Epithelial cell of proximal tubule (primary cell): Measurements from ENCODE around the gene SEPSECS. TPM values are rescaled to one million over a fixed set of nuclear protein-coding genes. Genes with fewer than 3 reads are reported as not detected.
"Not testable (repeated sequence)": the region's sequence is repeated elsewhere in the genome, so short reads cannot be mapped to it uniquely, and the experiment has no call there.

Experiments
- DNase-seq: peaks from one replicate; pipeline ENCODE4 v3.0.0-alpha.2; 2011; ENCODE audit warnings: low read depth
- H3K4me3 ChIP-seq: 2 replicates; pipeline ENCODE4 v1.5.1; 2011; ENCODE audit warnings: low read depth, mild to moderate bottlenecking, low read length
- total RNA-seq: library from RNA; depleted of rRNA; stranded (reverse); fragments of >200 nt; gene quantifications from 2 replicates; pipeline ENCODE4 v1.2.3, GENCODE V29; 2015
- TF ChIP-seq, protein P1 (sequence below): conservative IDR thresholded peaks from 2 replicates; pipeline ENCODE4 v1.5.1; 2012; ENCODE audit warnings: low read depth, mild to moderate bottlenecking, low read length

The SEPSECS gene
- total RNA-seq, 1 donor from 2014 or later, result 4.3 TPM

DNA sequence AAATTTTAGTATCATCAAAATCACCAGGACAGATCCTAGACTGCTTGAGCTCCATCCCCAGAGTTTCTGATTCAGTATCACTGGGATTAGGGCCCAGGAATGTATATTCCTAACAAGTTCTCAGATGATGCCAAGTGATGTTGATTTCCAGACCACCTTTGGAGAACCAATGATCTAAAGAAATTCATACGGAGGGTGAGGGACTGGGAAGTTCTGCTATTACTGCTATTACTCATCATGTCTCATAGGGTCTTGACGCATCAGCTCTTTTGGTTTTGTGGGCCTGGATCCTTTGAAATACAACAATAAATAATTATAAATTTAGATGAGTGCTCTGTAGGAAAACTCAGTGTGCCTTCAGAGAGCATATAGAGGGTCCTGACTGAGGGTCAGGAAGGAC lies 69.7 kb downstream of the SEPSECS start:
- no peak overlapping the region for H3K4me3 ChIP-seq
- TF ChIP-seq, protein P1, sequence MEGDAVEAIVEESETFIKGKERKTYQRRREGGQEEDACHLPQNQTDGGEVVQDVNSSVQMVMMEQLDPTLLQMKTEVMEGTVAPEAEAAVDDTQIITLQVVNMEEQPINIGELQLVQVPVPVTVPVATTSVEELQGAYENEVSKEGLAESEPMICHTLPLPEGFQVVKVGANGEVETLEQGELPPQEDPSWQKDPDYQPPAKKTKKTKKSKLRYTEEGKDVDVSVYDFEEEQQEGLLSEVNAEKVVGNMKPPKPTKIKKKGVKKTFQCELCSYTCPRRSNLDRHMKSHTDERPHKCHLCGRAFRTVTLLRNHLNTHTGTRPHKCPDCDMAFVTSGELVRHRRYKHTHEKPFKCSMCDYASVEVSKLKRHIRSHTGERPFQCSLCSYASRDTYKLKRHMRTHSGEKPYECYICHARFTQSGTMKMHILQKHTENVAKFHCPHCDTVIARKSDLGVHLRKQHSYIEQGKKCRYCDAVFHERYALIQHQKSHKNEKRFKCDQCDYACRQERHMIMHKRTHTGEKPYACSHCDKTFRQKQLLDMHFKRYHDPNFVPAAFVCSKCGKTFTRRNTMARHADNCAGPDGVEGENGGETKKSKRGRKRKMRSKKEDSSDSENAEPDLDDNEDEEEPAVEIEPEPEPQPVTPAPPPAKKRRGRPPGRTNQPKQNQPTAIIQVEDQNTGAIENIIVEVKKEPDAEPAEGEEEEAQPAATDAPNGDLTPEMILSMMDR, result no peak
- DNase-seq, result no peak

DNA sequence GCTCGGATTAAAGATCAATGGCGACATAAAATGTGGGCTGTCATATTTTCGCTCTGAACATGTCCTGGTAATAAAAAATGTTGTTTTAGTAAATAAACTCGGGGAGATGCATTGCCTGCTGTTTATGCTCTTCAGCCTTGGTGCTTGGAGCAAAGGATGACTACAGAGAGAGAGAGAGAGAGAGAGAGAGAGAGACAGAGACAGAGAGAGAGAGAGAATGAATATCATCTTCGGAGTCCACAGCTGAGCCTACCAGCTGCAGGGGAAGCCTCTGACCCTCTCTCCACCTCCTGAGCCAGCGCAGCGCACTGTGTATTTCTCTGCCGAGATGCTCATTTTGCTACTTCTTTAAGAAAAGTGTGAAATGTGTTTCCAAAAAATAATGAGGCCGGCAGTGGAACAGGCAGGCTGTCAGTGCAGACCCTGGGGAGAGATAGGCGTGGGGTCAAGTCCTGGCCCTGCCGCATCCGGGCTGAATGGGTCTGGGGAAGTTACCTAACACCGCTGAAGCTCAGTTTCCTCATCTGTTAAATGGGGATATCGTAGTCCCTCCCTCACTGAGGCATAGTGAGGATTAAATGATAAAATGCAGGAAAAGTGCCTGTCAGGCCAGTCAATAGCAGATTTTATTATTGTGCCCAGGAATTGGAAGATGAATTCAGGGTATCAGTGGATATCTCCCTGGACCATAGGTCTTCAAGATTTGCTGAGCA lies 71.0 kb downstream of the SEPSECS start:
- H3K4me3 ChIP-seq, result no peak overlapping the region
- no peak for DNase-seq
- TF ChIP-seq, protein P1, result no peak

DNA sequence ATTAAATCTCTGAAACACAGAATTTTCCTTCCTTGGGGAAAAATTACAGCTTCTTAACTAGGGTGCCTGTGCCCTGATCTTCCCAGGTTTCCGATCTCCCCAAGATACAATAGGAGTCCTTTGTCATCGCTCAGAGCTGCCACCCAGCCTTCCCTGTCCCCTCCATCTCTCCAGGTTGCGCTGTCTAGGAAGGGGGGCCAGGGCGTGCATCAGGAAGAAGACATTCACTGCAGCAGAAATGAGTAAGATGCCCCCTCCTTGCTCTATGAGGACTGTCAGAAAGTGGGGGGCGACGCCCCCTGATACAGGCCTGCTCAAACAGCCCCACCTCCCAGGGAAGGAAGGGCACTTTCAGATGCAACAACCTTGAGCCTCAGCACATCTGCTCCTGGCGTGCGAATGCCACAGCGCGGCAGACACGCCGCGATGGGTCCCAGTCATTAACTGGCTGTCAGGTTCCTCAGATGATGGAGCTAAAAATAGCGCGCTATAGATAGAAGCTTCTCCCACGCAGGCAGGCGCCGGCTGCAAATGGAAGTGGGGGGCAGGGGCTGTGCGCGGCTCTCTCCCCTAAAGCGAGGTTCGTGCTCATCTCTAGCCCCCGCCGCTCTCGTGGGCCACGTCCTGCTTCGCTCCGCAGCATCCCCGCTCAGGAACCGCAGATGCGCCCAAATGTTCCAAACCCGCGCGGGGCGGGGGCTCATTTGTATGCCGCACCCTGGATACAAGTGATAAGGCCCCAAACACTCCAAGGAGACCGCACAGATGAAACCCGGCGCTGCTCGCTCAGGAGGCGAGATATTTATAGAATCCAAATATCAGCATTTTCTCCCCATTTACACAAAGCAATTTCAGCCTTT lies 71.9 kb downstream of the SEPSECS start:
- H3K4me3 ChIP-seq, result no peak overlapping the region
- TF ChIP-seq, protein P1, result no peak
- DNase-seq, result no peak

DNA sequence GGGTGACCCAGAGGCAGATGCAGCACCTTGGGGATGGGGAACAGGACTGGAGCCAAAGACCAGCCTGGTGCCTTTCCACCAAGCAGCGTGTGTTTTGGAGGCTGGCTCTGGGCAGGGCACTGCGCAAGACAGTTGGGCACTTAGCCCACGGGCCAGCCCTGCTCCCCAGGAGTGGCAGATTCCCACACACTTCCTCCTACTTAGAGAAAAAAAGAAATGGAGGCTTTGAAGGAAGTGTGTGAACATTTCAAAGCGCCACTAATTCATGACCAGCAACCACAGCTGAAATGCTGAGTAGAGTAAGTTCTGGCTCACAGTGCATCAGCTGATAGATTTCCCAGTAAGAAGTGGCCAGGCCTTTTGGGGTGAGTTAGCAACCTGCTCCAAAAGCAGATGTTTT lies 74.6 kb downstream of the SEPSECS start:
- H3K4me3 ChIP-seq, result no peak overlapping the region
- TF ChIP-seq, protein P1, result no peak
- no peak for DNase-seq

DNA sequence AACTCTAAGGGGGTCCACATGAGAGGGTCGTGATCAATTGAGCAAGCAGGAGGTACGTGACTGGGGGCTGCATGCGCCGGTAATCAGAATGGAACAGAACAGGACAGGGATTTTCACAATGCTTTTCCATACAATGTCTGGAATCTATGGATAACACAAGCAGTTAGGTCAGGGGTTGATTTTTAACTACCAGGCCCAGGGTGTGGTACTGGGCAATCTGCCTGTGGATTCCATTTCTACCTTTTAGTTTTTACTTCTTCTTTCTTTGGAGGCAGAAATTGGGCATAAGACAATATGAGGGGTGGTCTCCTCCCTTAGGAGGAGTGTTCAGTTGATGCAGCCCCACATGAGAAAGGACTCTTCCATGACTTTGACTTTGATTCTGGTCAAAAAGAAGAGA lies 76.8 kb downstream of the SEPSECS start:
- H3K4me3 ChIP-seq, DNase-seq: not testable (repeated sequence)

DNA sequence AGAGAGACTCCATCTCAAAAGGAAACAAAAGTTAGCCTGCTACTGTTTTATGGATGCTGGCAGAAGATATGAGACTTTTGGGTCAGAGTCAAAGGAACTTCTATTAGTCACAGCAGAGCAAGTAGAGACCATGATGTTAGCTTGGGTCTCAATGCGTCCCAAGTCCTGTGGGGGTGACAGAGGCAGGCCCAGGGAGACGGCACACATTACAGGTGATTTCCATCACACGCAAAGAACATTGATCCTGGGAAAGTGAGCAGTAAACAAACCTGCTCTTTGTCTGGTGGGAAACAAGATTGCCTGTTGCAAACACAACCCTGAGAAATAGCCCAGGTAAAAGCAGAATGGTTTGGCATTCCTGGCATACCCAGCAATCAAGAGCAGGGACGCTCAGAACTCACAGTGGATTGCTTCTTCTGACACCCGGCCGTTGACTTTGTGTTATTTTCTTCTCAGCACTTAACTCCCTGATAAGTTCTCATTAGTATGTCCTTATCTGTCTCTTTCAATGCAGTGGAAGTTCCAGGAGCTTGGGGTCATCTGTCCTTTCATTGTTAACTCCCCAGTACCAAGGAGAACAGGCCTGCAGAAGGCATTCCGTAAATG lies 78.3 kb downstream of the SEPSECS start:
- H3K4me3 ChIP-seq, result no peak overlapping the region
- no peak for DNase-seq
- TF ChIP-seq, protein P1, result no peak

DNA sequence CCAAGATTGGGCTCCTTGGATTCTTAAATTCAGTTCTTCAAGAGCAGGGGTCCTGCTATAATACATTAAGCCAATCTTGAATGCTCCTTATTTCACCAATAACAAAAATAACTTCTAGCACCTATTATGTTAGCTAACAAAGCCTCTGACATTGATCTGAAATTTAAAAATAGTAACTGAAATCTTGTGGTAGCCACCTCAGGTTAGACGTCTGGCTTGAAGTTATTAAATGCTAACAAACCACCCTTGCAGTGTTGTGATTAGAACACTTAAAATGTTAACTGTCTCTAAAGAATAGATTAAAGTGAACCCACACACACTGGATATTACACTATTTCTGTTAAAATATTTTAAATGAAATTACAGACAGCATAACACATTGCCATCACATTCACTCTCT lies 79.7 kb downstream of the SEPSECS start:
- no peak overlapping the region for H3K4me3 ChIP-seq
- TF ChIP-seq, protein P1, result no peak
- no peak for DNase-seq
